GM21390 (cell line): ENCODE results near the gene EFCC1.

ENCODE experiments used
- ATAC-seq: cut with Tn5 transposase; IDR thresholded peaks from one replicate; pipeline ENCODE4 v1.9.1; 2021; ENCODE audit not compliant: unreplicated experiment

EFCC1 gene

GRCh38 chr3:129013491-129013891 lies 12.4 kb downstream of the EFCC1 start:
- no peak for ATAC-seq

GRCh38 chr3:129014148-129014547 lies 13.0 kb downstream of the EFCC1 start:
- ATAC-seq: no peak

- no peak for ATAC-seq
These were observed 13.8 kb downstream of the EFCC1 start for GRCh38 chr3:129014793-129015345.

GRCh38 chr3:129015388-129016105 lies 14.4 kb downstream of the EFCC1 start:
- ATAC-seq: no peak

- ATAC-seq: no peak
These were observed 15.2 kb downstream of the EFCC1 start for GRCh38 chr3:129016356-129016719.

- ATAC-seq: no peak
These were observed 15.8 kb downstream of the EFCC1 start for GRCh38 chr3:129016720-129017483.

GRCh38 chr3:129017484-129017899 lies 16.4 kb downstream of the EFCC1 start:
- ATAC-seq: no peak

GRCh38 chr3:129018271-129018670 lies 17.2 kb downstream of the EFCC1 start:
- no peak for ATAC-seq

- ATAC-seq: no peak
These were observed 17.6 kb downstream of the EFCC1 start for GRCh38 chr3:129018751-129019150.

GRCh38 chr3:129019266-129019665 lies 18.2 kb downstream of the EFCC1 start:
- ATAC-seq: no peak

GRCh38 chr3:129020691-129021090 lies 19.6 kb downstream of the EFCC1 start:
- no peak for ATAC-seq

GRCh38 chr3:129021140-129021551 lies 20.0 kb downstream of the EFCC1 start:
- ATAC-seq: no peak

GRCh38 chr3:129022114-129023007 lies 21.3 kb downstream of the EFCC1 start:
- no peak for ATAC-seq

- no peak for ATAC-seq
These were observed 21.9 kb downstream of the EFCC1 start for GRCh38 chr3:129023008-129023358.

GRCh38 chr3:129023909-129024308 lies 22.8 kb downstream of the EFCC1 start:
- ATAC-seq: no peak

GRCh38 chr3:129025108-129025507 lies 24.0 kb downstream of the EFCC1 start:
- ATAC-seq: no peak

GRCh38 chr3:129025691-129026435 lies 24.8 kb downstream of the EFCC1 start:
- ATAC-seq: no peak

GRCh38 chr3:129026728-129027543 lies 25.8 kb downstream of the EFCC1 start:
- ATAC-seq: peak; percentile 99

GRCh38 chr3:129027544-129027880 lies 26.4 kb downstream of the EFCC1 start:
- no peak for ATAC-seq

GRCh38 chr3:129028866-129029265 lies 27.8 kb downstream of the EFCC1 start:
- no peak for ATAC-seq
